Measurements from ENCODE around the gene FOXL3.

- TF ChIP-seq CTCF (conservative IDR thresholded peaks at IDR 0.05; ENCODE audit: low read depth in 2 of 2) (no peak), STAT1 (IDR thresholded peaks at IDR 0.05; ENCODE audit: unreplicated experiment) (no peak), EZH2 (IDR thresholded peaks at IDR 0.05; ENCODE audit: low read depth, unreplicated experiment) (no peak), POLR2AphosphoS5 (IDR thresholded peaks at IDR 0.05; ENCODE audit: low read depth) (no peak), EZH2phosphoT487 (IDR thresholded peaks at IDR 0.05; ENCODE audit: unreplicated experiment) (no peak), ETS1 (IDR thresholded peaks at IDR 0.05) (no peak), ZNF331 (CRISPR knock-in tag; IDR thresholded peaks at IDR 0.05; ENCODE audit: low read depth) (no peak), JUNB (IDR thresholded peaks at IDR 0.05; ENCODE audit: unreplicated experiment) (no peak), CREB1 (CRISPR knock-in tag; IDR thresholded peaks at IDR 0.05; ENCODE audit: low read depth) (no peak)
These were observed 38.4 kb upstream of the FOXL3 start for GRCh38 chr7:251446-252175.

Measured in GM23338 (cell line).